Renal cortical epithelial cell (primary cell): ENCODE results near the gene PTPN9. TPM values are rescaled to one million over a fixed set of nuclear protein-coding genes. Genes with fewer than 3 reads are reported as not detected.
"Not testable (repeated sequence)": the region's sequence is repeated elsewhere in the genome, so short reads cannot be mapped to it uniquely, and the experiment has no call there.

Experiments used
- DNase-seq: peaks from one replicate; pipeline ENCODE4 v3.0.0-alpha.2; 2011; ENCODE audit warnings: low read depth
- total RNA-seq: library from RNA; depleted of rRNA; stranded (reverse); fragments of >200 nt; gene quantifications from 2 replicates; pipeline ENCODE4 v1.2.3, GENCODE V29; 2014

The PTPN9 gene
- total RNA-seq, 1 donor from 2014 or later, result 37.0 TPM

DNA sequence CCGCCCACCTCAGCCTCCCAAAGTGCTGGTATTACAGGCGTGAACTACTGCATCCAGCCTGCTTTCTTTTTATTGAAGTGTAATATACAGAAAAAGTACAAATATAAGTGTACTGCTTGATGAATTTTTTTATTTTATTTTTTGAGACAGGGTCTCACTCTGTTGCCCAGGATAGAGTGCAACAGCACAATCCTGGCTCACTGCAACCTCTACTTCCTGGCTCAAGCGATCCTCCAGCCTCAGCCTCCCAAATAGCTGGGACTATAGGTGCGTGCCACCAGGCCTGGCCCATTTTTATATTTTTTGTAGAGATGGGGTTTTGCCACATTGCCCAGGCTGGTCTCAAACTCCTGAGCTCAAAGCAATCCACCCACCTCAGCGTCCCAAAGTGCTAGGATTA, 3.8 kb upstream of the PTPN9 start:
- not testable (repeated sequence) for DNase-seq

GRCh38 chr15:75578173-75578947, 755 bp downstream of the PTPN9 start:
- no peak for DNase-seq

GRCh38 chr15:75577401-75578172, 1.5 kb downstream of the PTPN9 start:
- peak; percentile 15 for DNase-seq

DNA sequence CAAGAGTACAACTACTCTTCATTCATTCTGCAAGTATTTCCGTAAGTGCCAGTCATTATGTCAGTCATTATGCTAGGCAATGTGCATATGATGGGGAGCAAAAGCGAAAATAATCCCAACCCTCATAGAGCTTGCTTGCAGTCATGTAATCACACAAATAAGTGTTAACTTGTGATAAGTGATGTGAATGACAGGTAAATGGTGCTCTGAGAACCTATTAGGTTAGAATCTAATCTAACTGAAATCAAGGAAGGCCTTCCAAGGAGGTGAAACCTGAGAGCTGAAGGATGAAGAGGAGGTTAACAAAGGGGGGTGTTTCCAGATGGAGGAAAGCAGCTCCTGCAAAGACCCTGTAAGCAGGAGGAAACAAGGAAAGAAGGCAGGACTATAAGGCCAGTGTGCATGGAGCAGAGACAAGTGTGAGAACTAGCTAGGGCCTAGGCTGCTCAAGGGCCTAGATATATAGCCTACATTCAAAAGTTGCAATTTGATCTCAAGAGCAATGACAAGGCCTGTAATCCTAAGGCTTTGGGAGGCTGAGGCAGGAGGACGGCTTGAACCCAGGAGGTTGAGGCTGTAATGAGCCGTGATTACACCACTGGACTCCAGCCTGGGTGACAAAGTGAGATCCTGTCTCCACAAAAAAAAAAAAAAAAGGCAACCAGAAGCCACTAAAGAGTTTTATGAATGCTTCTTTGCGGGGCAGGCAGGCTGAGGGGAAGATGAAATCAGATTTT, 5.3 kb downstream of the PTPN9 start:
- no peak for DNase-seq

GRCh38 chr15:75570126-75570845, 8.8 kb downstream of the PTPN9 start:
- no peak for DNase-seq

GRCh38 chr15:75565062-75565970, 13.8 kb downstream of the PTPN9 start:
- DNase-seq, result no peak

DNA sequence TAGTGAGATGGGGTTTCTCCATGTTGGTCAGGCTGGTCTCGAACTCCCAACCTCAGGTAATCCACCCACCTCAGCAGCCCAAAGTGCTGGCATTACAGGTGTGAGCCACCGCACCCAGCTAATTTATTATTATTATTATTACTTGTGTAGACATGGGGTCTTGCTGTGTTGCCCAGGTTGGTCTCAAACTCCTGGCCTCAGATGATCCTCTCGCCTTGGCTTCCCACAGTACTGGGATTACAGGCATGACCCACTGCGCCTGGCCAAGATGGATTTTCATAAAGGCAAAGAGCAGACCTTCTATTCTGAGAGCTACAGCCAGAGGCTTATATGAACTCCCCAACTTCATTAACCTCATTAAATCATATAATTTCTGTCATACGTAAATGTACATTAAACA, 17.2 kb downstream of the PTPN9 start:
- no peak for DNase-seq

- DNase-seq, result not testable (repeated sequence)
Measured at GRCh38 chr15:75559360-75559759, 19.8 kb downstream of the PTPN9 start.

DNA sequence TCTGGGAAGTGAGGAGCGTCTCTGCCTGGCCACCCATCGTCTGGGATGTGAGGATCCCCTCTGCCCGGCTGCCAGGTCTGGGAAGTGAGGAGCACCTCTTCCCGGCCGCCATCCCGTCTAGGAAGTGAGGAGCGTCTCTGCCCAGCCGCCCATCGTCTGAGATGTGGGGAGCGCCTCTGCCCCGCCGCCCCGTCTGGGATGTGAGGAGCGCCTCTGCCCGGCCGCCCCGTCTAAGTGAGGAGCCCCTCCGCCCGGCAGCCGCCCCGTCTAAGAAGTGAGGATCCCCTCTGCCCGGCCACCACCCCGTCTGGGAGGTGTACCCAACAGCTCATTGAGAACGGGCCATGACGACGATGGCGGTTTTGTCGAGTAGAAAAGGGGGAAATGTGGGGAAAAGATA, 20.2 kb downstream of the PTPN9 start:
- DNase-seq, result not testable (repeated sequence)

DNA sequence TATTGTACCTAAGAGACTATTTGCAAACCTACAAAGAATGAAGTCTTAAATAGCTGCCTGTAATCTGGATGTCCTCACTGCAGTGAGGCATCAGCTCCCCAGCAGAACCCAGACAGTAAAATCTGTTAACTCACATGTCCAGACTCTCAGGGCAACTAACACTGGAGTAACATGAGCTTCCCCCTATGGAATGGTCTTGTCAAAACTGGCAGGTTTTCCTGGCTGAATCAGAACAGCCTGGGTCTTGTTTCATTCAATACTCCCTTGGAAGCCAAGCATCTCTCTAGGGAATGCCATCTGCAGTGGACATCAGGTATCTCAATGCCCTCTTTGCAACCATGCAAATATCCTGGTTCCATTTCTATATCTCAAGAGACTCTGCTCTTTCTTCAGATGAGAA, 24.4 kb downstream of the PTPN9 start:
- no peak for DNase-seq

DNA sequence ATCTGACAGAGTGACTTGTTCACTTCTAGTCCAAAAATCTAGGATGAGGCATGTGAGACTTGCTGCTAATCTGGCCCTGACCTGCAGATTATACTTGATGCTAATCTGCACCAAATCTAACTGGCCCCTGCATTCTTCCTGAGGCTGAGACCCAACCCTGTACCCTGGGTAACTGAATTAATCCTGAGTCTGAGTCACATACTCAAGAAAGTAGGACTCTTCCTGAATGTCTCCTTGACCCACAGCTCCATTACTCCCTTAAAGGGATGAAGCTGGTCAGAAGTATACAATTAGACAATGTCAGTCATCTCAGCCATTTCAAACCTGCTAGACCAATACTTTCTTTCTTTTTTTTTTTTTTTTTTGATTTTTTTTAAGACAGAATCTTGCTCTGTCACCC, 25.5 kb downstream of the PTPN9 start:
- DNase-seq, result no peak

GRCh38 chr15:75551091-75551490, 28.0 kb downstream of the PTPN9 start:
- DNase-seq, result peak; percentile 25

GRCh38 chr15:75545064-75545463, 34.1 kb downstream of the PTPN9 start:
- DNase-seq, result no peak

- peak; percentile 32 for DNase-seq
Measured at GRCh38 chr15:75544359-75544758, 34.8 kb downstream of the PTPN9 start.

DNA sequence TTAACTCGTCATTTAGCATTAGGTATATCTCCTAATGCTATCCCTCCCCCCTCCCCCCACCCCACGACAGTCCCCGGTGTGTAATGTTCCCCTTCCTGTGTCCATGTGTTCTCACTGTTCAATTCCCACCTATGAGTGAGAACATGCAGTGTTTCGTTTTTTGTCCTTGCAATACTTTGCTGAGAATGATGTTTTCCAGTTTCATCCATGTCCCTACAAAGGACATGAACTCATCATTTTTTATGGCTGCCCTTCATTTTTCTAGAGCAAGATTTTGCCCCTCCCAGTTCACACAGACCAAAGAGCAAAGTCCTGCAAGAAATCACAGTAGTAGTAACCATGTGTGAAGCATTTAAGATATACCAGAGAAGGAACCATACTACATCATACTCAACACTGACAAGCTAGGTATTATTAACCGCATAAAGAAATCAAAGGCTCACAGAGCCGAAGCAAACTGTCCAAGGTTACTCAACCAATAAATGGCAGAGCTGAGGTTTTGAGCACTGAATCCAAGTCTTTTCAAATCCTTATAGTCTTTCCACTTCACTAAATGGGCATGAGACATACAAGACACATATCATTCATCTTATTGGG, 36.1 kb downstream of the PTPN9 start:
- peak; percentile 54 for DNase-seq

- DNase-seq, result peak; percentile 89
Measured at GRCh38 chr15:75542386-75542797, 36.7 kb downstream of the PTPN9 start.

GRCh38 chr15:75538376-75538775, 40.7 kb downstream of the PTPN9 start:
- DNase-seq, result no peak

GRCh38 chr15:75533945-75534344, 45.2 kb downstream of the PTPN9 start:
- no peak for DNase-seq

DNA sequence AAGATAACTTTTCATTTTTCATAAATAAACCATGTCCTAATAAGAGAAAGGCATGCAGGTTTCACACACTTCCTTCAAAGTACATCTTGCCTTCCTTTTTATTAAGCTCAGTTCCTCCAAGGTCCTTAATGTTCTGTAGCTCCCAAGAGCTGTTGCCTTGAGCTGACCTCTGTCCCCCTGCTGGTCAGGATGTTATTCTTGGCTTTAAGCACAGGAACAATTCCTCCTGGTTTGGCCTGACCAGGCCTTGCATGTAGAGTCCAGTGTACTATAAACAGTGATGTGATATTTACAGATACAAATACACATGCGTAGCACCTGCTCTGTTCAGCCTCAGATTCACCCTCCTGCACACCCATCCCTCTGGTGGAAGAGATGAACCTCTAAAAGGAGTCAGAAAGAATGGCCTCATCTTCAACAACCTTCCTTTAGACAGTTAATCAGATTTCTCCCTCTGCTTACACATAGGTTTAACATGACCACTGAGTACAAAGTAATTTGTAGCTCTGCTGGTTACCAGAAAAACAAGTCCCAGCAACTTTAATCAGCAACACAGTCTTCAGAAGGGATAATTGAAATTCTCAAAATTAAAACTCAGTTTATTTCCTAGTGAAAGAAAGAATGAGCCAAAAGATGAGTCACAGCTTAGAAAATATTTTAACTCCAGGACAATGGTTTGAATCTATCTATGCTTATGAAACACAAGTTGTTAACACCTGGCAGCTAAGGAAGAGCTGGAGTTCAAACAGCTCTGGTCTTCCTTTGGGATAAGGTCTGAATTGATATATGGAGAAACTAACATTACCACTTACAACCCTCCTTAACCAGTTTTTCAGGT, 46.5 kb downstream of the PTPN9 start:
- peak; percentile 88 for DNase-seq
